NCI-H1930 (cell line): Measurements from ENCODE around the gene MCF2L.
"Not testable (repeated sequence)": the region's sequence is repeated elsewhere in the genome, so short reads cannot be mapped to it uniquely, and the experiment has no call there.

Experiments used
- DNase-seq, 2 experiments: peaks; one replicate each; lab custom pipeline; 2025; lab: John Stamatoyannopoulos, UW

Gene MCF2L

DNA sequence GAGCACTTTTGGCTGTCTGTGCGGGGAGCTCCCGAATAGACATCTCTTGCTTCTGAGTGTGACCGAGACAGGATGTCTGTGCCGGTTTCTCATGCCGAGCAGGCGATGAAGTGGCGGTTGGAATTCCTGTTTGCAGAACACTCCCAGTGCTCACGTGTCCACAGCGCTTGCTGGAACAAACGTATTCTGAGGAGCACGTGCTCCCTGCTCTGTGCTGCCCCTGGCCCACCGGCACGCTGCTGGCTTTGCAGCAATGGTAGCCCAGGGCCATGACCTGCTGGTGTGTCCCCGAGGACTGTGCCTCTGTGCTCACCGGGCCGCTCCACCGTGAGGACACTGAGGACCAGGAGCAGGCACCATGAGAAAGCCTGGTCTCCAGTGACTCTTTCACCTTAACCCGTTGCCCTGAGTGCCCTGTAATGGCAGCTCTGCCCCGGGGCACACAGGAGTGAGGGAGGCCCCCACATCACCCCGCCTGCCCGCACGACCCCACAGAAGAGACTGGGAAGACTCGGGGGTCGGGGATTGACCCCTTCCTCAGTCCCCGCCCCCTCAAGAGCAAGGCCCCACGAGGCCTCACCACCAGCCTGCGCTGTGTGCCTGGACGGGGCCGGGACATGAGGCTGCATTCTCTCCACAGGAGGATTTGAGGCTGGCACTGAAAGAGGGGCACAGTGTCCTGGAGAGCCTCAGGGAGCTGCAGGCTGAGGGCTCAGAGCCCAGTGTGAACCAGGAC is 96.6 kb downstream of the MCF2L start:
- DNase-seq = no peak

DNA sequence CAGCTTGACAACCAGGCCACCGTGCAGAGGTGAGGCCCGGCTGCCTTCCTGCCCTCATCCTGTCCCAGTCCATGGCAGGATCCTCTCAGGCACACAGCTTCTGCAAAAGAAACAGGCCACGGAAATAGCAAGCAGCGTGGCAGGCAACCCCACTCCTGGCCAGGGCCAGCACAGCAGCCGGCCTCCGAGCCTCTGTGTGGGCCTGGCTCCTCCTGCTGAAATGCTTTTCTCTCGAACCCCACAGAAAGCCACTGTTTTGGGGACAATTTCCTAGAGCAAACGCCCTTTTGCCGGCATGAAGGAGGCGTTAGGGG is 97.1 kb downstream of the MCF2L start:
- DNase-seq = no peak

DNA sequence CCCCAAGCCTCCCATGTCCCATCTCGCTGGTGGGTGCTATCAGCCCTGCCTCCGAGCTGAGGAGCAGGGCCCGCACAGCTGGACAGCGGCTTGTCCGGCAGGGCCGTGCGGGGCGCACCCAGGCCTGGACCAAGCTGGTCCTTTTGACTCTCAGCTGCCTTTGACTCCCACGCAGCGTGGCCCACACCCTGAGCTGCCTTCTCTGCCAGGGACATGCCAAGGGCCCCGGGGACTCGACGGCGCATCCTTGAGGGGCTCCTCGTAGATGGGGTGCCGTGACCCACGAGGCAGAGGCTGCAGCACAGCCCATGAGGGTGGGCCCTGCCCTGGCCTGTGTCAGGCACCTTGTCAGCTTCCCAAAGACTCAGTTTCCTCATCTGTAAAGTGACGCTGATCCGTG is 97.7 kb downstream of the MCF2L start:
- DNase-seq = no peak

DNA sequence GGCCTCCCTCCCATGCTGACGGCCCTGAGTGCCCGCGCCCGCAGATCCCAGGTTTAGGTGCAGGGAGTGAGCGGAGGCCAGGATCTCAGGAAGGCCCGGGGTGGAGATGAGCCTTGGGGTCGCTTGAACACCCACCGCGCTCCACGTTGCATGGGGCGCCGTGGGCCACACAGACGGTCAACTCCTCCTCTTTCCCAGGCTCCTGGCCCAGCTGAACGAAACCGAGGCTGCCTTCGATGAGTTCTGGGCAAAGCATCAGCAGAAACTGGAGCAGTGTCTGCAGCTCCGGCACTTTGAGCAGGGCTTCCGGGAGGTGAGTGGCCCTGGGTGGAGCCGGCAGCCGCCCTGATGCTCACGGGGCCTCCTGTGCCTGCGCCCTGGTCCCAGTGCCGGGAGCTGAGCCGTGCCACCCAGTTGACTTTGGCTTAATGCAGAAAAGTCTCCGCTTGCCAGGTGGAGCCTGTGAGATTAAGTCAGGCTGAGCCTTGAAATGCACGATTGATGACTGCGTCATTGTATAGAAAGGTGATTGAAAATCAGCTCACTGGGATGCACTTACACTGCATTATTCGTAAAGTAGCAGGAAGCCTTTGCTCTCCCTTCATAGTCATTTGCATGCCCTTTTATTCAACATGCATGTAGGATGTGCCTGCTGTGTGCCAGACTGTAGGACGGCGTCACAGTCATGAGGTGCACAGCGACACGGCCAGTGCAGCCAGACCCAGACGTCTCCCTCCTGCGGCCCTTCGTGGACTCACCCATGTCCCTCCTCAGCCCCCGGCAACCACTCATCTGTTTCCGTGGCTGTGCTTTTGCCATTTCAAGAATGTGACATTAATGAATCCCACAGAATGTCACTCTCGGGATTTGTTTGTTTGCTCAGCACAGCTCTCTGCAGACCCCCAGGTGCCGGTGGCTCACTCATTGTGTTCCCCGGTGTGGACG is 101.1 kb downstream of the MCF2L start:
- no peak for DNase-seq

DNA sequence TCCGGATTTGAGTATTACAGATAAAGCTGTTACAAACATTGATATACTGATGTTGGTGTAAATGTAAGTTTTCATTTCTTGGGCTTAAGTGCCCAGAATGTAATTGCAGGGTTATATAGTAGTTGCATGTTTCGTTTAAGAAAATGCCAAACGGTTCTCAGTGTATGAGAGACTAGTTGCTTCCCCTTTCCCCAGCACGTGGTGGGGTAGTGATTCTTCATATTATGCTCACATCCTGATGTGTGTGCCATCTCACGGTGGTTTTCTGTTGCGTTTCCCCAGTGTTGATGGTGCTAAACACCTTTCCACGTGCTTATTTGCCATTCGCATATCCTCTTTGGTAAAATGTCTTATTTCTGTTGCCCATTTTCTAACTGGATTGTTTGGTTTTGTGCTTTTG is 101.8 kb downstream of the MCF2L start:
- DNase-seq = no peak

DNA sequence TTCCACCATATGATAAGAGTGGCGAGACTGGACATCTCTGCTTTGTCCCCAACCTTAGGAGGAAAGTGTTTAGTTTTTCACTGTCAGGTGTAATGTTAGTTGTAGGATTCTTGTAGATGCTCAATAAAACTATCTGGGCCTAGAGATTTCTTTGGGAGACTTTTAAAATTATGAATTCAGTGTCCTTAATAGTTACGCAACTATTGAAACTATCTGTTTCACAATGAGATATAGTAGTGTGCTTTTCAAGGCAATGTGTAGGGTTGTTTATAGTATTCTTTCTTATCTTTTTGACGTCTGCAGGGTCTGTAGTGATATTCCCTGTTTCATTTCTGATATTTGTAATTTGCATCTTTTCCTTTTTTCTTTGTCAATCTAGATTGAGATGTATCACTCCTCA is 103.4 kb downstream of the MCF2L start:
- DNase-seq = no peak

DNA sequence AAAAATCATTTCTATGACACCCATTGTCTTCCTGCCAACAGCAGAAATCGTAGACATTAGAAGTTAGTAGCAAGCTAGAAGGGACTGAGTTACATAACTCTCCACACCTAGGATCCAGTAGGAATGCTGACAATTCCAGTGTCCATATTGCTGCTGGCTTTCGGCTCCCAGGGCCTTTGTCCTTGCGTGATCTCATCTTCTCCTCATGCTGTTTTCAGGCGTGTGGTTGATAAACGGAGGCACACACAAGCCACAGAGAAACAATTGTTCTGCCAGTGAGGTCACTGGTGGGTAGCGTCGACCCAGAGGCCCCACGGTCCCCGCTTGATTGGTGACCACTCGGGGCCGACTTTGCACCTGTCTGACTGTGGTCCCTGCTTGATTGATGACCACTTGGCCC is 104.9 kb downstream of the MCF2L start:
- DNase-seq = no peak

DNA sequence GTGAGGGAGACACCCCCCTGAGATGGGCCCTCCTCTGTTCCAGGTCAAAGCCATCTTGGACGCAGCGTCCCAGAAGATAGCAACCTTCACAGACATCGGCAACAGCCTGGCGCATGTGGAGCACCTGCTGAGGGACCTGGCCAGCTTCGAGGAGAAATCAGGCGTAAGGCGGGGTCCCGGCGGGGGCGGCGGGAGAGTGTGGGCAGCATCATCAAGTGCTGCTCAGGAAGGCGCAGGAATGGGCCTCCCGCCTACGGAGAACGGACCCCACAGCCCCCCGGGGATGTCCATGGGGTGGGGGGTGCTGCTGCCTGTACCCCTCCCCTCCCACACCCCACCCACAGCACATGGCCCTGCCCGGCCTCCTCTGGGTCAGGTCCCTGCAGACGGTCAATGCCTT is 105.4 kb downstream of the MCF2L start:
- no peak for DNase-seq

DNA sequence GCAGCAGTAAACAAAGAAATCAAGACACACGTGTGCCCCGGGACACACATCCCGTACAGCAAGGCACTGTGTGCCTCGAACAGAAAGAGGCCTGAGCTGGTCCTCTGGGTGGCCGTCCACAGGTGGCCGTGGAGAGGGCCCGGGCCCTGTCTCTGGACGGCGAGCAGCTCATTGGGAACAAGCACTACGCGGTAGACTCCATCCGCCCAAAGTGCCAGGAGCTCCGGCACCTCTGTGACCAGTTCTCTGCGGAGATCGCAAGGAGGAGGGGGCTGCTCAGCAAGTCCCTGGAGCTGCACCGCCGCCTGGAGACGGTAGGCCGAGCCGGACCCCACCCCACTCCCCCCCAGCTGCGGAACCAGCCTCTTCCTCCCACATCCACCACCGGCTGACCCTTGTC is 105.9 kb downstream of the MCF2L start:
- DNase-seq = no peak

DNA sequence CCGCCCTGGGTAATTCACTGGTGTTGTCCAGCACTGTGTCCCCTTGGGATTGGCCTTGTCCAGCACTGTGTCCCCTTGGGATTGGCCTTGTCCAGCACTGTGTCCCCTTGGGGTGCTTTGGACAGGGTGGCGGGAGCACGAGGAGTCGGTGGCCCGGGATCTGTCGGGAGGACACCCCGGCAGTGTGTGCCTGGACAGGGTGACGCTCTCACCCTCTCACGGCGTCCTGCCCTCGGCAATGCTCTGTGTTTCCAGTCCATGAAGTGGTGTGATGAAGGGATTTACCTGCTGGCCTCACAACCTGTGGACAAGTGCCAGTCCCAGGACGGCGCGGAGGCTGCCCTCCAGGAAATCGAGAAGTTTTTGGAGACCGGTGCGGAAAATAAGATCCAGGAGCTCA is 106.7 kb downstream of the MCF2L start:
- no peak for DNase-seq

DNA sequence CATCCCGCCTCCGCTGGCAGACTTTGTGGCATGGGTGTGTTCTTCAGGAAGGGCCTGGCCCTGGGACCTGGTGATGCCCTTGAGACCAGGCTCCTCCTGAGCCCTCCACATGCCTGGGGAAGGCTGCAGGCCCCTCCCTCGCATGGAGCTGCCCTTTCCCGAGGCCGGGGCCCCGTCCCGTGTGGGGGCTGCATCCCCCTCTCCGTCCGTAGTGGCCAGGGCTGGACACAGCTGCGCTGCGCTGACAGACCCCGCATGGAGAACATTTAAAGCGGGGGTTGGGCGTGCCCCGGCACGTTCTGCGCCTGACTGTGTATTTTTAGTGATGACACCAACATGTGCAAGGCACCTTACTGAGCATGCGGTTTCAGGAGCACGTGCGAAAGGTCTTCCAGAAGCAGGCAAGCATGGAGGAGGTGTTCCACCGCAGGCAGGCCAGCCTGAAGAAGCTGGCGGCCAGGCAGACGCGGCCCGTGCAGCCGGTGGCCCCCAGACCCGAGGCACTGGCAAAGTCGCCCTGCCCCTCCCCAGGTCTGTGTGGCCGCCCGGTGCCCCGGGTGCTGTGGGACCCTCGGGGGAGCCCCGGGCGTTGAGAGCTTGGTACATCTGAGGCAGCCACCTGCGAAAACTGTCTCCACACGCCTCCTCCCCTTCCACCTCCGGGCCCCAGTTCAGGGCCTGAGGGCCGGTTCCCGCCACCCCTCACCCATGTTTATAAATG is 107.8 kb downstream of the MCF2L start:
- no peak for DNase-seq

DNA sequence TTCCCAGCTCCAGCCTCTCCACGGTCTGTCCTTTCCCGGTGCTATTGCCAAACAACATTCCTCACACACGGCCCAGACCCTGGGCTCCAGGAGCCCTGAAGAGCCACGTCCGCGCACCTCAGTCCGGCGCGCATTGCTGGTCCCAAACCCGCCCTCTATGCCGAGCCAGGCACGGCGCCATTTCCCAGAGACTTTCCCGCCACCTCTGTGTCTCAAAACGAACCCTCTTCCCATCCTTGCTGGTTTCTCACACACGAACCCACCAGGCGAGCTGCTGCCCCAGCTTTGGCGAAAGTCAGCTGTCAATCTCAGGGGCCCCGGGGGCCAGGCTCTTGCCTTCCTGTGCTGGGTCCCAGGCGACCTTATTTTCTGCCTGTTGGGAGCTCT is 108.5 kb downstream of the MCF2L start:
- no peak for DNase-seq

DNA sequence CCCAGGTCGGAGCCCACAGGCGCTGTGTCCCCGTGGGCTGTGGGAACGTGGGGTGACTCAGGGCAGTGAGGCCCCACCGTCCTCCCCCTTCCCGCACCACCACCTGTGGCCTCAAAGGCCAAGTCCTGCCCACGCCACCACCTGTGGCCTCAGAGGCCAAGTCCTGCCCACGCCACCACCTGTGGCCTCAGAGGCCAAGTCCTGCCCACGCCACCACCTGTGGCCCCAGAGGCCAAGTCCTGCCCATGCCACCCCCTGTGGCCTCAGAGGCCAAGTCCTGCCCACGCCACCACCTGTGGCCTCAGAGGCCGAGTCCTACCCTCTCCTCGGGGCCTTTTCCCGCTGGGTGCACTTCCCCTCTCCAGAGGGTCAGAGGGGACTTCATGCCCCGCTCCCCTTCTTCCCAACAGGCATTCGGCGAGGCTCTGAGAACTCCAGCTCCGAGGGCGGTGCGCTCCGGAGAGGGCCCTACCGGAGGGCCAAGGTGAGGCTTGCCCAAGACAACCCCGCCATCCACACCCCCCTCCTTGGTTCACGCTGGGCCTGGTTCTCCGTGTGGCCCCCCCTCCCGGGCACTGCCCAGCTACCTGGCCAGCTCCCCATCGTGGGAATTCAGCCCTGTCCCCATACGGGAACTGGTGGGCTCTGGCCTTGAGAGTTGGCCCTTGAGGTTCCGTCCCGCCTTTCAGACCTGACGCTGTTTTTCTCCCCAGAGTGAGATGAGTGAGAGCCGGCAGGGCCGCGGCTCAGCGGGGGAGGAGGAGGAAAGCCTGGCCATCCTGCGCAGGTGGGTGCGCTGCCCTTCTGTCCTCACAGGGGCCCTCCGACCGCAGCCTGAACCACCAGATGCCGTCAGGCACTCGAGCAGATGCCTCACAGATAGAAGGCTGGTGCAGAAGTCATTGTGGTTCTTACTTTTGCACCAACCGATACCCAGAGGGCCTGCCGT is 109.2 kb downstream of the MCF2L start:
- no peak for DNase-seq

DNA sequence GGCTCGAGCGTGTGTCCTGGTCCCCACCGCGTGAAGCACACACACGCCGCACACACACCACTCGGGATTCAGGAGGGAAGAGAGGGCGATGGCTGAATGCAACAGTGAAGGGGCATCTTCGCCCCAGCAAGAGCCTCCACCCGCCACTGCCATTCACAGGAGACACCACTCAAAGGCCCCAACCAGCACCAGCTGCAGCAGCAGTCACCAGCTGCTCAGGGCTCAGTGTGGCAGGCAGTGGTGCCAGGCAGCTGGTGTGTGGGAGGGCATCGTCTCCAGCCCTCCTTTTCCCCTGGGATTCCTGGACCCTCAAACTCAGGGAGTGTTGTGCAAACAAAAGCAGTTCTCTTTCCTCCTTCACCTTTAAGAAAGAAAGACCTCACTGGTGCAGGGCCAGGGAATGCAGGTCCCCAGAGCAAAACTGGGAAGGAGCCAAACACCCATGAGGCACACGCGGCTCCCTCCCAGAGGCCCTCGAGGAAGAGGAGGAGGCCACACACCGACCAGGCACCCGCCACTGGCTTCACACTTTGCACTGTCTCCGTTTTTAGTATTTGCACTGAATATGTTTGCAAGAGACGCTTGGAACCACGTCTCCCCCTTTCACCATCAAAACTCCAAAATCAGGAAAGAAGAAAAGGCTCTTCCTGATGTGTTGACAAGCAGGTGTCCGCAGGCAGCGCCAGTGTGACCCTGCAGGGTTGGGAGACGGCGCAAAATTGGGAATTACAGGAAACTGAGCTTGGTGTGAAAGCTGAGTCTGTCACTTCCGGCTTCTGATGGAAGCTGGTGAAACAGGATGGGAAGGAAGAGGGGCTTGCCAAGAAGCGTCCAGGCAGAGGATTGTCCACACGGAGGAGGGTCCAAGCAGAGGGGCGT is 110.1 kb downstream of the MCF2L start:
- no peak for DNase-seq

DNA sequence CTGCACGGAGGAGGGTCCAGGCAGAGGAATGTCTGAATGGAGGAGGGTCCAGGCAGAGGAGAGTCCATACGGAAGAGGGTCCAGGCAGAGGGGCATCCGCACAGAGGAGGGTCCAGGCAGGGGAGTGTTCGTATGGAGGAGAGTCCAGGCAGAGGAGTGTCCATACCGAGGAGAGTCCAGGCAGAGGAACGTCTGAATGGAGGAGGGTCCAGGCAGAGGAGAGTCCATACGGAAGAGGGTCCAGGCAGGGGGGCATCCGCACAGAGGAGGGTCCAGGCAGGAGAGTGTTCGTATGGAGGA is 110.7 kb downstream of the MCF2L start:
- not testable (repeated sequence) for DNase-seq

DNA sequence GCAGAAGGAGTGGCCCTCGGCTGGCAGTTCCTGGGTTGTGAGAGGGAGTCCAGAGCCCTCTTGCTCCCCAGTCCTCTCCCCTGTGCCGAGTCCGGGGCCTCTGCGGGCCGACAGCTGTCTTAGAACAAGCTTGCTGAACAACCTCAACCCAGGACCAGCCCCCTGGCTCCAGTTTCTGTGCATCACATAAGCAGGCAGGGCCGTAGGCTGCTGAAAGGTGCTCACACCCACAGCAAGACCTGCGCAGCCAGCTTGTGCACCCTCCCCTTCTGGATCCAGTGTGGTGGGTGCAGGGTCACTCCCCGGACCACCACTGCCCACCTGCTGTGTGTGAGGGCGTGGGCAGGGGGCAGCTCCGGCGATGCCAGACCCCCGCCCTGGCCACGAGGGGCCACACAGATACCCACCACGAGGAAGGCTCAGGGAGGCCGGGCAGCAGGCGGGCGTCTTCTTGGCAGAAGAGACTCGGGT is 111.4 kb downstream of the MCF2L start:
- no peak for DNase-seq

DNA sequence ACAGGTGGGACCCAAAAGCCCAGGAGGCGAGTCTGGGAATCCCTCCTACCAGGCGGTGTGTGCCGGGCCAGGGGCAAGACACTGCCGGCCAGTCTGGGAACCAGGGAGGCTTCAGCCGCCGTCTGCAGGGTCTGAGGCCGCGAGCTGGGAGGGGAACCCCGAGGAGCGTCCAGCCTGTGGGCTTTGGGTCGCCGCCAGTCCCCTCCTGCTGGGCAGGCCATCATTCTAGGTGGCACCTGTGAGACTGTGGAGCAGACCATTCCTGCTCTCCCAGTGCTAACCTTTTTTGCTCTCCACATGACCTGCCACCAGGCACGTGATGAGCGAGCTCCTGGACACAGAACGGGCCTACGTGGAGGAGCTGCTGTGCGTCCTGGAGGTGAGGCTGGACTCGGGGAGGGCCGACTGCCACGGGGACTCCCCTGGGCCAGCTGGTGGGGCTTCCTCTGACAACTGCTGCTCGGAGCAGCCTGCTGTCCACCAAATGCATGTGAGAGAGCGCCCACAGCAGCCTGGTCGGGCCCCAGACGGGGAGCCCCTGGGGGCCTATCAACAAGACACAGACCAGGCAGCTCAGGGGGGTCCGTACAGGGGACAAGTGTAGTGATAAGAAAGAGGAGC is 112.0 kb downstream of the MCF2L start:
- no peak for DNase-seq

DNA sequence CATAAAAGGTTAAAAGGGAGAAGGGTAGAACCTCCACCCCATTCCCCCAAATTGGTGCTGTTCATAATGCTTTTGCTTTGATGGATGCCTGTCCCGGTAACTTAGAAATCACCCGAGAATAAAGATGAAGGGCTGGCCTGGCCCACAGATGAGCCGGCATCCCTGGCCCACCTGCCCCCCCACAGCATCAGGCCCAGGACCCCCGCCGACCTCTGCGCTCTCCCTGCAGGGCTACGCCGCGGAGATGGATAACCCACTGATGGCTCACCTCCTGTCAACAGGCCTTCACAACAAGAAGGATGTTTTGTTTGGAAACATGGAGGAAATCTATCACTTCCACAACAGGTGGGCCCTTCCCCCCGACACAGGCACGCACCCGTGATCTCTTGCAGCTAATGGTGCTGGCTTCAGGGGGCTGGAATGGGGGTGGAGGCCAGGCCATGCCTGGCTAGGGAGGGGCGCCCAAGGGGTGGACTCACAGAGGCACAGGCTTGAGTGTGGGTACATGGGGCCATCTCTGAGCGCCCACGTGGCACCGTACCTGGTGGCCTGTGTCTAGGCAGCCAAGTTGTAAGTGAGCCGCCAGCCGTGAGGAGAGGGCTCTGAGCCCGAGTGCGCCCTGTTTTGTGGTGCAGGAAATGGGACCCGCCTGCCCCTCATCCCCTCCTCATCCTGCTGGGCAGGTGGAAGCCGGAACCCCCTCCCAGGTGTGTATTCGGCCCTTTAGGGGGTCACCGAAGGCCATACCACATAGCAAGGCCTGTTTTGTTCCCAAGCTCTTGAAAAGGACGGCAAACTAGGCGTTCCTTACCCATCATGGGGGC is 113.4 kb downstream of the MCF2L start:
- DNase-seq = no peak

DNA sequence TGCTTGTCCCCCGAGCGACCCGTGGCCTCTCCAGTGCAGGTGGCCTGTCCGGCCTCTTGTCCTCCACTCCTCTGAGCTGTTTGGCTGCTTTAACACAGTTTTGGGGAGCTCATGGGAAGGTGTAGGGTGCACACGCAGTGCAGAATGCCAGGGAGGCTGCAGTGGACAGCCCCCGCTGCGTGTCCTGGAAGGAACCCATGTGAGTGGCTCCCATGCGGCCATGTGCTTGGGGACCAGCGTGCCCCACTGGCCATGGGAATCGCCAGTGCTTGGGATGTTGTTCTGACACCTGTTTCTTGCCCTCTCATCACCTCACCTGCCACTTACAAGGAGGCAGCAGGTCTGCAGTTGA is 114.0 kb downstream of the MCF2L start:
- no peak for DNase-seq
